Measurements from ENCODE around the gene FARSB. TPM values are rescaled to one million over a fixed set of nuclear protein-coding genes. Genes with fewer than 3 reads are reported as not detected.

The FARSB gene
- total and polyA plus RNA-seq, 2 experiments from 2014 or later = 10.6 to 26.7 TPM

GRCh38 chr2:222613715-222614331, 42.1 kb downstream of the FARSB start:
- Histone ChIP-seq H3K27ac (no peak overlapping the region), H3K4me1 (ENCODE audit: low read depth) (no peaks in the 10 kb centered on the region), H3K9me3 (ENCODE audit: low read depth) (no peaks in the 10 kb centered on the region), H3K36me3 (peaks cover 14% of the 10 kb centered on the region), H3K4me3 (no peak overlapping the region), H3K27me3 (no peaks in the 10 kb centered on the region)
- TF ChIP-seq CTCF (IDR thresholded peaks at IDR 0.05; ENCODE audit: low read depth, low read length) = peak; percentile 82
- peak; percentile 60 to 76 for DNase-seq (ENCODE audit: low read depth in 1 of 2, low spot score in 1 of 2)

- H3K36me3 ChIP-seq = peaks cover 11% of the 10 kb centered on the region
- TF ChIP-seq CTCF (IDR thresholded peaks at IDR 0.05; ENCODE audit: low read depth, low read length) = no peak
- H3K4me1 ChIP-seq (ENCODE audit: low read depth) = no peaks in the 10 kb centered on the region
- H3K27me3 ChIP-seq = no peaks in the 10 kb centered on the region
- no peaks in the 10 kb centered on the region for H3K9me3 ChIP-seq (ENCODE audit: low read depth)
- no peak for DNase-seq (ENCODE audit: low read depth in 1 of 2, low spot score in 1 of 2)
- H3K4me3 ChIP-seq = no peak overlapping the region
- H3K27ac ChIP-seq = no peak overlapping the region
Measured at GRCh38 chr2:222611684-222612083, 44.2 kb downstream of the FARSB start.

GRCh38 chr2:222610746-222611145, 45.1 kb downstream of the FARSB start:
- H3K4me3 ChIP-seq = no peak overlapping the region
- peak; percentile 18 for TF ChIP-seq CTCF (IDR thresholded peaks at IDR 0.05; ENCODE audit: low read depth, low read length)
- no peak overlapping the region for H3K27ac ChIP-seq
- no peaks in the 10 kb centered on the region for H3K4me1 ChIP-seq (ENCODE audit: low read depth)
- no peaks in the 10 kb centered on the region for H3K9me3 ChIP-seq (ENCODE audit: low read depth)
- peak; percentile 34 to 35 for DNase-seq (ENCODE audit: low read depth in 1 of 2, low spot score in 1 of 2)
- peaks cover 11% of the 10 kb centered on the region for H3K36me3 ChIP-seq
- no peaks in the 10 kb centered on the region for H3K27me3 ChIP-seq

GRCh38 chr2:222609381-222609780, 46.5 kb downstream of the FARSB start:
- Histone ChIP-seq H3K9me3 (ENCODE audit: low read depth) (no peaks in the 10 kb centered on the region), H3K4me3 (no peak overlapping the region), H3K36me3 (peaks cover 11% of the 10 kb centered on the region), H3K27ac (no peak overlapping the region), H3K4me1 (ENCODE audit: low read depth) (no peaks in the 10 kb centered on the region), H3K27me3 (no peaks in the 10 kb centered on the region)
- TF ChIP-seq CTCF (IDR thresholded peaks at IDR 0.05; ENCODE audit: low read depth, low read length) = no peak
- peak in 1 of 2 donors; percentile 50 for DNase-seq (ENCODE audit: low read depth in 1 of 2, low spot score in 1 of 2)

GRCh38 chr2:222608081-222608480, 47.8 kb downstream of the FARSB start:
- no peaks in the 10 kb centered on the region for H3K4me1 ChIP-seq (ENCODE audit: low read depth)
- H3K27me3 ChIP-seq = no peaks in the 10 kb centered on the region
- TF ChIP-seq CTCF (IDR thresholded peaks at IDR 0.05; ENCODE audit: low read depth, low read length) = no peak
- H3K9me3 ChIP-seq (ENCODE audit: low read depth) = no peaks in the 10 kb centered on the region
- peaks cover 6% of the 10 kb centered on the region for H3K36me3 ChIP-seq
- H3K27ac ChIP-seq = no peak overlapping the region
- no peak overlapping the region for H3K4me3 ChIP-seq
- no peak for DNase-seq (ENCODE audit: low read depth in 1 of 2, low spot score in 1 of 2)
